ENCODE data around the gene NPY2R. TPM values are rescaled to one million over a fixed set of nuclear protein-coding genes. Genes with fewer than 3 reads are reported as not detected.

The NPY2R gene
- total RNA-seq, 1 donor from 2014 or later: not detected

DNA sequence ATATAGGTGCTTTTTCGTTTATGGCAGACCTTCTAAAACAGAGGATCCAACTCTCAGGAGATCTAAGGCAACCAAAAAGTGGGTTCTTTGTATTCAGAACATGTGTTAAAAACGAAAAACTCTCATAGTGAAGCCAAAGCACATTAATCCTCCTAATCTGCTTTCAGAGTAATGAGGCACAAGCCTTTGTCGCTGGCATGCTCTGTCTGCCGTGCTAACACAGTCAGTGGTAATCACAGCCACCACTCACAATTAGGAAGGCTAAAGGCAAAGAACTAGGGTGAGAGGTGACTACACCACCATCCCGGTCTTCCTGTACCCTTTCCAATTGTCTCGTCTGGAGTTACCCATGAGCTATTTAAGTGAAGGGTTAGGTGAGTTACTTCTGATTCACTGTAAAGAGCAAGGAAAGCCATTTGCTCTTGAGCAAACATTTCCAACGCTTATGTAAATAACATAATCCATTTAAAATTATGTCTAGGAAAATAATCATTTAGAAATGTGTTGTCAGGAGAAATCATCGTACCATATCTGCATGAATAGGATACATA, 40.7 kb downstream of the NPY2R start:
- DNase-seq (ENCODE audit: low read depth): no peak

- no peak for DNase-seq (ENCODE audit: low read depth)
Observed at GRCh38 chr4:155252327-155252726, 43.9 kb downstream of the NPY2R start.

DNA sequence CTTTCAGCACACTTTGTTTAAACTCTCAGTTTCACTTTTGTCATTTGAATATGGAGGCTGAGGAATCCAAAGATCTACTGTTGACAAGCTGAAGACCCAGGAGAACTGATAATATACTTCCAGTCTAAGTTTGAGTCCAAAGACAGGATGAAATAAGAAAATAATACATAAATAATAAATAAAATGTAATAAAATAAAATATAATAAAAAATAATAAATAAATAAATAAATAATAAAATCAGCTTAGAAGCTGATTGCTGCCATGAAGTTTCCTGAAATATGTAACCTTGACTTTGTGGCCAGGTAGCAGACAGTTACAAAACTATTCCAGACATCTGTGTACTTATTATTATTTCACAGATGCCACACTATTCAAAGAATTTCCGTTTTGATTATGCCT, 55.0 kb downstream of the NPY2R start:
- no peak for DNase-seq (ENCODE audit: low read depth)

GRCh38 chr4:155265113-155265512, 56.7 kb downstream of the NPY2R start:
- no peak for DNase-seq (ENCODE audit: low read depth)

Other genes starting within 250 kb of the NPY2R start
- gene MAP9, start 168.3 kb downstream of the NPY2R start, total RNA-seq: 1.2 and 1.7 TPM in 2 replicates

Data from myocyte (in vitro differentiated cells).